HG02981 (cell line): Measurements from ENCODE around the gene CABLES1.
"Not testable (repeated sequence)": the region's sequence is repeated elsewhere in the genome, so short reads cannot be mapped to it uniquely, and the experiment has no call there.

Experiments
- ATAC-seq: cut with Tn5 transposase; IDR thresholded peaks from one replicate; pipeline ENCODE4 v1.9.1; 2021; ENCODE audit warnings: mild to moderate bottlenecking, moderate library complexity; ENCODE audit not compliant: unreplicated experiment

CABLES1 gene

DNA sequence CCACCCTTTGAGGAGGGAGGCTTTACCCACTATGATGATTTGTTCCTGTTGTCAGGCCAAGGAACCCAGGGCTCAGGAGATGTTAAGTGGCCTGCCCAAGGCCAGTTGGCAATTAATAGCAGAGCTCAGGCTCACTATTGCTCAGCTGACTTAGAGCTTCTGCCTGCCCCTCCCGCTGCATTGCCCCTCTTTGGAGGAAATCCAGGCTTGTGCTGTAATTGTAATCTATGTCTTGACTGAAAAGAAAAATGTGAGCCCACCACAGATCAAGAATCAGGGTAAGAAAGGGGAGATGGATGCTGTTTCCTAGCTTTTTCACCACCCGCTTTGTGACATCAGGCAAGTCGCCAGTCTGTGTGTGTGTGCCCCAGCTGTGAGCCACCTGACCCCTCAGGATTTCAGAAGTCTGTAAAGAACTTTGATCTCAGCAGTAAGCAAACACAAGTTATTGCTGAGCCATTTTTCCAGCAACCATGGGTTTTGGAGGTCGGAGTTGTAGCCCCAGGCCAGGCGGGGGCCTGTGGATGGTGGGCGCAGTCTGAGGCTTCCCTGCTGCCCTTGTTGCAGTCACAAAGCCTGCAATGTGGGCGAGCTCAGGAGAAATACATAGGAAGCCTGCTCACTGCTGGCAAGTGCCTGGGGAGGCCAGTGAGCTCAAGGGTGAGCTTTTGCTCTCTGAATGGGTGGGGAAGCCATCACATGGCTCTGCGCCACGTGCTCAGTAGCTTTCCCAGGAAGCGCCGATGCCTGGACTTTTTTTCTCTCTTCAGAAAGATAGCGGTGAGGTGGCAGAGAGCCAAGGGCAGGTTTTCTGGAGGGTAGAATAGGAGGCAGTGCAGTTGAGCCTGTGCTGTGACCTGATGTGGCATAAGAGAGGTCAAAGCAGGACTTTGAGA is 6.1 kb downstream of the CABLES1 start:
- ATAC-seq, result no peak

GRCh38 chr18:23142251-23142929 is 7.1 kb downstream of the CABLES1 start:
- ATAC-seq, result no peak

- ATAC-seq, result no peak
These were observed 7.9 kb downstream of the CABLES1 start for GRCh38 chr18:23143016-23143814.

GRCh38 chr18:23143815-23144261 is 8.6 kb downstream of the CABLES1 start:
- no peak for ATAC-seq

GRCh38 chr18:23144640-23145039 is 9.4 kb downstream of the CABLES1 start:
- ATAC-seq, result no peak

GRCh38 chr18:23145621-23146020 is 10.3 kb downstream of the CABLES1 start:
- no peak for ATAC-seq

GRCh38 chr18:23146861-23147469 is 11.7 kb downstream of the CABLES1 start:
- no peak for ATAC-seq

- ATAC-seq, result no peak
These were observed 13.1 kb downstream of the CABLES1 start for GRCh38 chr18:23148382-23148781.

DNA sequence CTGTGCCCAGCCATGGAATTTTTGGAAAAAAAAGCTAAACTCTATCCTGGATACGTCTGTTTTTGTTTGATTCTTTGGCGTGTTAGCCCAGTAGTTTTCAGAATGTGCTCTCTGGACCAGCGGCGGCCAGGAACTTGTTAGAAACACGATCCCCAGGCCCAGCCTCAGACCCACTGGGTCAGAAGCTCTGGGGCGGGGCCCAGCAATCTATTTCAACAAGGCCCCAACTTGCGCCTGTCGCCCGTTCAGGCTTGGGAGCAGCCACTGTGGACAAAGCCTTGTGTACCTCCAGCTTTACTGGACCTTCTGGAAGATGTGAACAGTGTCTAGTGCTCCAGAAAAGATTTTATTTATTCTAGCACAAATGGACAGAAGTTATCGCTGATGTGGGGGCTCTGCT is 14.3 kb downstream of the CABLES1 start:
- no peak for ATAC-seq

GRCh38 chr18:23151414-23152099 is 16.3 kb downstream of the CABLES1 start:
- ATAC-seq, result no peak

DNA sequence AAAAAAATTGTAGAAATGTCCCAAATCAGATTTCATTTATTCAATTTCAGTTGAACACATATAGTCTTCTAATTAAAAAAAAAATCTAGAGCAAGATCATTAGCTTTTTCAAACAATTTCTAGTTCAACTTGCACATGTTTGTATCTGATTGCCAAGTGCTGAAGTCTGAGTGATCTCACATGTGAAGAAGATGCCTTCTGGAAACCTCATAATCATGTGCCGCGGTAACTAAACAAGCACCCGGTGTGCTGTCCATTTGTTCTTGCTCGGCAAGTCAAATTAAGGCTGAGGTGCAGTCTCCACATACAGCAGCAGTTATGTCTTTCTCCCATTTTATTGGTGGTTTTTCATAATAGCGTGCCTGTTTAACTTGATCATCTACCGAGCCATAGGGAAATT is 18.7 kb downstream of the CABLES1 start:
- ATAC-seq, result no peak

- ATAC-seq, result no peak
These were observed 19.7 kb downstream of the CABLES1 start for GRCh38 chr18:23154823-23155500.

DNA sequence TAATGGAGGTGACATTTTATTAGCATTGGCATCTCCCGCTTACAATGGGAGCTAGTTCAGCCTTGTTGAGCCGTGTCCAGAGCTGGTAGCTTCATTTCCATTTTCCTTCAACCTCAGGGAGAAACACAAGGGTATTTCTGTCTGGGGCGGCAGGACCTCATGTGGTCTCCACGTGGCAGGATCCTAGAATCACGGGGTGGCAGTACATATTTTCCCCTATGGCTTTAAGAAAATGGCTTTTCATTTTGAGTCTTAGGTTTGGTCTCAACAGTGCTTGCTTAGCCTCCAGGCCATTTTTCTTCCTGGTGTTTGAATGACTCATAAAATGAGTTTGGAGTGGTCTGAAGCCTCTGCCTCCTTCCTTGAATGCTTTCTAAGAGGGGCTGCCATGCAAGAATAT is 20.3 kb downstream of the CABLES1 start:
- no peak for ATAC-seq

GRCh38 chr18:23156134-23156533 is 20.8 kb downstream of the CABLES1 start:
- no peak for ATAC-seq

GRCh38 chr18:23158058-23158457 is 22.8 kb downstream of the CABLES1 start:
- no peak for ATAC-seq

- not testable (repeated sequence) for ATAC-seq
These were observed 23.6 kb downstream of the CABLES1 start for GRCh38 chr18:23158884-23159283.

- no peak for ATAC-seq
These were observed 24.1 kb downstream of the CABLES1 start for GRCh38 chr18:23159344-23159743.

- ATAC-seq, result no peak
These were observed 27.2 kb downstream of the CABLES1 start for GRCh38 chr18:23162473-23162872.

GRCh38 chr18:23163786-23164533 is 28.7 kb downstream of the CABLES1 start:
- no peak for ATAC-seq
